Bone marrow (tissue), 2 donors: ENCODE data around the gene CACNA1H.
A peak's percentile ranks its signal among the peaks of the same experiment; 100 is the strongest.
"Not testable (repeated sequence)": the region's sequence is repeated elsewhere in the genome, so short reads cannot be mapped to it uniquely, and the experiment has no call there.

Source experiments
- DNase-seq, 2 donors: peaks; one replicate each; lab custom pipeline; 2025; lab: John Stamatoyannopoulos, UW

The CACNA1H gene

GRCh38 chr16:1255276-1256122, 102.6 kb downstream of the CACNA1H start, which contains the start of gene TPSD1:
TSS of gene TPSD1 (plus strand) at chr16:1256069. CDS start at chr16:1256281, 212 bp downstream.
- peak in 1 of 2 donors; percentile 79 for DNase-seq

DNA sequence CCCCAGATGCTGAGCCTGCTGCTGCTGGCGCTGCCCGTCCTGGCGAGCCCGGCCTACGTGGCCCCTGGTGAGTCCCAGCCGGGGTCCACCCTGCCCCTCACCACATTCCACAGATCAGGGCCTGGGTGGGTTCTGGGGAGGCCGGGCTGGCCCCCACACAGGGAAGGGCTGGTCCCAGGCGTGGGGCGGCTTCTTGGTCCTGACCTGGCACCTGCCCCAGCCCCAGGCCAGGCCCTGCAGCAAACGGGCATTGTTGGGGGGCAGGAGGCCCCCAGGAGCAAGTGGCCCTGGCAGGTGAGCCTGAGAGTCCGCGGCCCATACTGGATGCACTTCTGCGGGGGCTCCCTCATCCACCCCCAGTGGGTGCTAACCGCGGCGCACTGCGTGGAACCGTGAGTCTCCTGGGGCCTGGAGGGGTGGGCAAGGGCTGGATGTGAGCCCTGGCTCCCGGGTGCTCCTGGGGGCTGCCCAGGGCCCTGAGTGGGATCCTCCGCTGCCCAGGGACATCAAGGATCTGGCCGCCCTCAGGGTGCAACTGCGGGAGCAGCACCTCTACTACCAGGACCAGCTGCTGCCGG, 103.5 kb downstream of the CACNA1H start:
- not testable (repeated sequence) for DNase-seq

DNA sequence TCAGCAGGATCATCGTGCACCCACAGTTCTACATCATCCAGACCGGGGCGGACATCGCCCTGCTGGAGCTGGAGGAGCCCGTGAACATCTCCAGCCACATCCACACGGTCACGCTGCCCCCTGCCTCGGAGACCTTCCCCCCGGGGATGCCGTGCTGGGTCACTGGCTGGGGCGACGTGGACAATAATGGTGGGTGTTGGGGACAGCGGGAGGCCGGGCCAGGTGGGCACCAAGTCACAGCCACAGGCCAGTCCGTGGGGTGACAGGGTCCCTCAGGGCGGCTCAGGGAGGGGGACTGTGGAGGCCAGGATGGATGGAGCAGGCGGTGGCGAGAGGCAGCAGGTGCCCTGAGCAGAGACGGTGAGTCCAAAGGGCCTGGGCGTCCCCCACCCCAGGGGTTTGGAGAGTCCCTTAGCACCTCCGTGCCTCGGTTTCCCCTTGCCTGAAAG, 104.0 kb downstream of the CACNA1H start:
- no peak for DNase-seq

DNA sequence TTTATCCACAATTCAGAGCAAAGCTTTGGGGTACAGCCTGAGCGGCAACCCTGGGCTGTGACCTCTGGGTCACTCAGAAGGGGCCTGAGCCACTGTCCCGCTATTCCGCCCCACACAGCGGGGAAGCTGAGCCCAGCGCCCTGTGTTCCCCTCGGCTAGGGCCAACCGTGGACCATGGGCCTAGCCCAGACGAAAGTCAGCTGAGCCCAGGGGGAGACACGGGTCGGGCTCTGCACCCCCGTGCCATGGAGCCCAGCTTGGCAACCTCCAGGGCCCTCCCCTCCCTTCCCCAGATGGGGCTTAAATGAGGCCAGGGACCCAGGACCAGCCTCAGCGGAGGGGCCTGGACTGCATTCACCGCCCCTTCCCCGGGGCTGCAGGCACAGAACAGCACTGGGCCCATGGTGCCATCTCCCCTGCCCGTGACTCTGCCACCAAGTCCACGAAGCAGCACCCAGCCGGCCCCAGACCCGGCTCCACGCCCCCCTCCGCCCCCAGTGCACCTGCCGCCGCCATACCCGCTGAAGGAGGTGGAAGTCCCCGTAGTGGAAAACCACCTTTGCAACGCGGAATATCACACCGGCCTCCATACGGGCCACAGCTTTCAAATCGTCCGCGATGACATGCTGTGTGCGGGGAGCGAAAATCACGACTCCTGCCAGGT, 104.8 kb downstream of the CACNA1H start:
- no peak for DNase-seq

GRCh38 chr16:1258225-1258600, 105.3 kb downstream of the CACNA1H start:
- no peak for DNase-seq

DNA sequence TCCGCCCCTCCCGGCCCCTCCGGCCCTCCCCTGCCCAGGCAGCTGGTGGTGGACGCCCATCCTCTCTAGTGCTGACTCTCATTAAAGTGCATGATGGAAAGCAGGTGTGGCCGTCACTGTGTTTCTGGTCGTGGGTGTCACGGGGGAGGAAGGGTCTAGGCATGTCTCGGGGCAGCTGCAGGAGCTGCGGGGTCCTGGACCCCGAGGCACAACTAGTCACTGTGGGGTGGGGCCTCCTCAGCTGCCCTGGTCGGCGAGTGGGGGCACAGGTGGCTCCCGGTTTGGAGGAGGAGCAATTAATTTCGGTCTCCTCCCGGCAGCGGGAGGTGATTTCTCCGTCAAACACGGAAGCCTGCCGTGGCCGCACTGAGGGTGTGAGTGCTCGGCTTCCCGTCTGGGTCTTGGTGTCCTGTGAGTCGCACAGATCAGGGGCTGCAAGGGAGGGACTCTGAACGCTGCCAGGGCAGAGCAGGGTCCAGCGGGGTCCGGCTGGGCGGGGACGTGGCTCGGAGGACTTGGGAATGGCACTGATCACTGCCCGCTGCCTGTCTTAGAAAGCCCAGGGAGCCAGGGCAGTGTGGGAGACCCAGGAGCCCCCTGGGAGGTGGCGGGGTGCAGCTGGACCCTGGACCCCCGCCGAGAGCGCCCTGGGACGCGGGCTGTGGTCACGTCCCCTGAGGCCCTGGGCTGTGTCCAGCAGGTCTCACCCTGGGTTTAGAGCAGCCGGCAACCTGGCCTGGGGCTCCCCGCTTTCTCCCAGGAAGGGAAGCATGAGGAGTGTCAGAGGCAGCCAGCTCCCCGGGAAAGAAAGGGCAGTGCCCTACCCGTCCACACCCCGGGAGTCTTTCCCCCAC, 106.2 kb downstream of the CACNA1H start:
- DNase-seq = no peak

DNA sequence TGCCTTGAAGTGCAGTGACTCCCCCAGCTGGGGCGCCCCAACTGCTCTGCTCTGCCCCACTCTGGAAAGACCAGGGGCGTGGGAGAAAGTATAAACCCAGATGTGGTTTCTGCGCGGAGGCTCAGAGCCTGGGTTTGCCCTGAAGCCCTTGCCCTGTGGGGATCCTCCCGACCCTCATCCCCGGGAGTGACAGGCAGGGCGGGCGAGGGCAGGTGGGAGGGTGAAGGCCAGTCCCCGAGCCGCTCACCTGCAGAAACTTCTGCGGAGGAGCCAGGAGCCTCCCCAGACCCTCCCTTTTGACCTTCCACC, 106.8 kb downstream of the CACNA1H start:
- DNase-seq = no peak

DNA sequence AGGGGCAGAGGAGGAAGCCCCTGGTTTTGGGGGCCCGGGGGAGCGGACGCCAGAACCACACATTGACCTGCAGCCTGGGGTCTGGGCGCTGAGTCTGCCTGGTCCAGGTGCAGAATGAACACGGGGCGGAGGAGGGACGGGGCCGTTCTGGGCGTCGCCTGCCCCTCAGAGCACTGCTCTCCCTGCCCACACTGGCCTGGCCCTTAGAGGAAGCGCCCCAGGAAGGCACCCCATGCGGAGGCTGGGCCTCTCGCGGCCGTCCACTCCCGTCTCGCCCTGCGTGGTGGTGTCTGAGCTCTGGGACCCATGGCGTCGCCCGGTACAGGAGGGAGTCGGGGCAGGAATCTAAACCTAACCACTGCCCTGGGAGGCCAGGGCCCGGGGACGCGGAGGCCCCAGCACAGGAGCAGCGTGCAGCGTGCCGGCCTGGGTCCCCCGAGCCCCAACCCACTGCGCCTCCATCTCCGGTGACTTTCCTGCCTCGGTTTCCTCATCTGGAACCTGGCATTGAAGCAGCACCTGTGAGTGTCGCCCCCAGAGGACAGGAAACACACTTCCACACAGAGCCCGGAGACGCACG, 107.3 kb downstream of the CACNA1H start:
- no peak for DNase-seq

- no peak for DNase-seq
These were observed 108.4 kb downstream of the CACNA1H start for GRCh38 chr16:1261131-1261892.

DNA sequence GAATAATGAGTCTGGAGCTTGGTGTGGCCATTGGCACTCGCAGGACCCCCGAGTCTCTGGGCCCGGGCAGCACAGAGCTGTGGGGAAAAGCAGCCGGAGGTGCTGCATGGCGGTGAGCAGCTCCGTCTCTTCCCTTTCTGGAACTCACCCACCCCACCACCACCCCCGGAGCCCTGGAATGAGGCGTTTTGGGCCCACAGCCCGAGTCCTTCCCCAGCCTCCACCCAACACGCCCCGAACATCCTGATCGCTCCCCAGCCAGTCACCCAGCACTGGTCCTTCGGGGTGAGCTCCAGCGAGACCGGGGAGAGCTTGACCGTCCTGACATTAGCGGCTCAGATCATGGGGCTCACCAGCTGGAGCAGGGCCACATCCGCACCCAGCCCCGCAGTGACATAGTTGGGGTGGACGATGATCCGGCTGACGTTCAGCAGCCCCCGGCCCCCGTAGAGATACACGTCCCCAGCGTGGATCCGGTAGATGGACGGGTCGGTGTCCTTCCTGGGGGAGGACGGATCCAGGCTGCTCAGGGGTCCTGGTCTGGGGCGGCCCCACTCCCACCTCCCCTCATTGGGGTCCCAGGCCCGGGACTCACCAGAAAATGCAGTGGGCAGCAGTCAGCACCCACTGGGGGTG, 109.4 kb downstream of the CACNA1H start:
- no peak for DNase-seq

DNA sequence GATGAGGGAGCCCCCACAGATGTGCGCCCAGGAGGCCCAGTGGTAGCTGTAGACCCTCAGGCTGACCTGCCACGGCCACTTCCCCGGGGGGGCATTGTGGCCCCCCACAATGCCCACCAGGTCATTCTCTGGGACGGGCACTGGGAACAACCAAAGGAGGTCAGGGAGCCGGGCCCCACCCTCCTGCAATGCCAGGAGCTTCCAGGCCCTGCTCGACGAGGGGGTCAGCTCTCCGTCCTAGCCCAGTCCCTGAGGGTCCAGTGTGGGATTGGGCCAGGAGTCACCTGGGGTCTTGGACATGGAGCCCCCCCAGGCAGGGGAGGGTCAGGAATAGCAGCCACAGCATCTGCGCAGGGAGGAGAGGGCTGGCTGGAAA, 109.9 kb downstream of the CACNA1H start:
- DNase-seq = no peak

DNA sequence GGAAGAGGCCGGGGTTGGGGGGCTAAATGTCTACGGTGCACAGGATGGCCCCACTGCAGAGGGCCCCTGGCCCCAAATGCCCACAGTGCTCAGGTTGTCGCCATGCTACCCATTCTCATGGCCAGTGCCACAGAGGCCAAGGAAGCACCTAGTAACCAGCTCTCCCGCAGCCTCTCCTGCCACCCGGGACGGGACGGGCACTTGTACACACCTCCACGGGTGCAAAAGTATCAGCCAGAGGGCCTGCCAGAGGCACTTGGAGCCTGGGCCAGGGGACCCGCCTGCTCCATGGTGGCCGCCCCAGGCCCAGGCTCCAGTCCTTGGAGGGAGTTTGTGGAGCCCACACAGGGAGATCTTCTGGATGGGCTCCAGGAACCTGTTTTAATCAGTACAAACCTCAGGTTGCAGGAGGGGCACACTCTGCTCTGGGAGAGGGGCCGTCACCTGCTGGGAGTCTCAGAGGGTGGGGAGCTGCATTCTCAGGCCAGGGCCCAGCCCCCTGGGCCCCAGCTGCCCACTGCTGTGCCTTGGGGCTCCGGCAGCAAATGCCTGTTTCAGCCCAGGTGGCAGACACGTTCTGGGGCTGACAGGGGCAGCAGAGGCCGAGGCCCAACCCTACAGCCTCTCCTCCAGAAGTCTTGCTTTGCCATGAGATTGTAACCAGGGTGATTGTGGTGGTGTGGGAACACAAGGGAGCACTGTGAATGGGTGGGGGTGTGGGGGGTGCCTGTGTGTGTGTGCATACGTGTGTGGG, 110.9 kb downstream of the CACNA1H start:
- no peak for DNase-seq

GRCh38 chr16:1264345-1265089, 111.6 kb downstream of the CACNA1H start:
- DNase-seq = no peak

GRCh38 chr16:1265090-1265630, 112.3 kb downstream of the CACNA1H start:
- no peak for DNase-seq

DNA sequence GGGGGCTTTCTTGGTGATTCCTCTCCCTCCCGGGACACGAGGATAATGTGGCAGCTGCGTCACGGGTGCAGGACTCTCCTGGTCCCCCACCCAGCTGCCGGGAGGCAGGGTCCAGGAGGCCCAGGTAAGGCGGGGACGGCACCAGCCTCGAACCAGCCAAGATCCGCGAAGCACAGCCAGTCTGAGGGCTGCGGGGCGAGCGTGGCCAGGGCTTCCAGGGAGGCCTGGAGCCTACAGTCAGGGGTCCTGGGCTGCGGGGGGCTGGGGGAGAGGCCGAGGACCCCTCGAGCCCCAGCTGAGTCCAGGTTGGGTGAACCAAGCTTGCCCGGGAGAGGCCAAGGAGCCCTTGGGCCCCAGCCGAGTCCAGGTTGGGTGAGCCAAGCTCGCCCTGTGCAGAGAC, 112.9 kb downstream of the CACNA1H start:
- DNase-seq = no peak

- DNase-seq = not testable (repeated sequence)
These were observed 116.5 kb downstream of the CACNA1H start for GRCh38 chr16:1269418-1269817.

GRCh38 chr16:1271380-1271723, 118.4 kb downstream of the CACNA1H start:
- DNase-seq = no peak
